Transverse colon (tissue), 3 donors: ENCODE data around the gene SLC26A9.

ENCODE experiments used
- CTCF ChIP-seq, 5 experiments: fragments of 200-600 bp in 3 of 5; fragments of 450-650 bp in 2 of 5; sonication (generic) in 3 of 5; IDR thresholded peaks; 1 replicate in 2 of 5; 2 replicates in 3 of 5; pipeline ENCODE4 v1.5.1; 2016 to 2017; ENCODE audit warnings: antibody characterized with exemption in 5 of 5, inconsistent platforms in 3 of 5, mild to moderate bottlenecking in 2 of 5, moderate library complexity in 1 of 5
- EP300 ChIP-seq: sonication (generic); formaldehyde crosslinking; IDR thresholded peaks from one replicate; pipeline ENCODE4 v1.6.1; 2017; ENCODE audit warnings: antibody characterized with exemption, low read depth
- POLR2A ChIP-seq: fragments of 450-650 bp; IDR thresholded peaks from one replicate; pipeline ENCODE4 v1.6.1; 2016; ENCODE audit warnings: antibody characterized with exemption, mild to moderate bottlenecking, moderate library complexity

GRCh38 chr1:205914730-205915129, 28.5 kb downstream of the SLC26A9 start:
- TF ChIP-seq CTCF (IDR thresholded peaks at IDR 0.05), result no peak
- TF ChIP-seq EP300, result no peak
- no peak for TF ChIP-seq POLR2A
